Vagina (tissue), 2 donors: ENCODE data around the gene KATNIP. TPM values are rescaled to one million over a fixed set of nuclear protein-coding genes. Genes with fewer than 3 reads are reported as not detected.

ENCODE experiments used
- DNase-seq, 2 donors: peaks; one replicate each; pipeline ENCODE4 v3.0.0-alpha.2; 2017; ENCODE audit errors: extremely low spot score in 2 of 2
- H3K27ac ChIP-seq: fragments of 200-600 bp; sonication (generic); one replicate; pipeline ENCODE4 v1.5.1; 2019
- H3K27me3 ChIP-seq: fragments of 200-600 bp; sonication (generic); one replicate; pipeline ENCODE4 v1.5.1; 2019
- H3K36me3 ChIP-seq, 2 donors: fragments of 200-600 bp; sonication (generic); one replicate each; pipeline ENCODE4 v1.5.1; 2017 to 2019
- H3K4me1 ChIP-seq: fragments of 200-600 bp; sonication (generic); one replicate; pipeline ENCODE4 v1.5.1; 2019
- H3K4me3 ChIP-seq, 2 donors: fragments of 200-600 bp; sonication (generic); 1 replicate in 1 of 2; 2 replicates in 1 of 2; pipeline ENCODE4 v1.5.1; 2016 to 2019
- H3K9me3 ChIP-seq: fragments of 200-600 bp; sonication (generic); one replicate; pipeline ENCODE4 v1.5.1; 2019
- CTCF ChIP-seq, 3 experiments: fragments of 450-650 bp in 2 of 3; fragments of 200-600 bp in 1 of 3; sonication (generic) in 1 of 3; IDR thresholded peaks; one replicate each; pipeline ENCODE4 v1.5.1; 2017 to 2019; ENCODE audit warnings: antibody characterized with exemption in 3 of 3, mild to moderate bottlenecking in 2 of 3, moderate library complexity in 2 of 3
- POLR2A ChIP-seq, 2 donors: fragments of 450-650 bp; IDR thresholded peaks; one replicate each; pipeline ENCODE4 v1.6.1; 2017; ENCODE audit warnings: antibody characterized with exemption in 2 of 2, mild to moderate bottlenecking in 2 of 2, moderate library complexity in 2 of 2
- POLR2AphosphoS5 ChIP-seq, 2 donors: sonication (generic); formaldehyde crosslinking; IDR thresholded peaks; one replicate each; pipeline ENCODE4 v1.9.0; 2017; ENCODE audit warnings: antibody characterized with exemption in 2 of 2, mild to moderate bottlenecking in 2 of 2, low read depth in 1 of 2; ENCODE audit not compliant: insufficient read depth in 1 of 2
- intact Hi-C: fragments of 100-400 bp; cut with DNase I; formaldehyde crosslinking; loops from one replicate; pipeline ENCODE4 v1.15.1; 2023
- total RNA-seq: library from RNA; depleted of rRNA; stranded (reverse); fragments of >200 nt; gene quantifications from one replicate; pipeline ENCODE4 v1.2.3, GENCODE V29; 2016

KATNIP gene
- total RNA-seq, 1 donor from 2014 or later: 27.0 TPM

DNA sequence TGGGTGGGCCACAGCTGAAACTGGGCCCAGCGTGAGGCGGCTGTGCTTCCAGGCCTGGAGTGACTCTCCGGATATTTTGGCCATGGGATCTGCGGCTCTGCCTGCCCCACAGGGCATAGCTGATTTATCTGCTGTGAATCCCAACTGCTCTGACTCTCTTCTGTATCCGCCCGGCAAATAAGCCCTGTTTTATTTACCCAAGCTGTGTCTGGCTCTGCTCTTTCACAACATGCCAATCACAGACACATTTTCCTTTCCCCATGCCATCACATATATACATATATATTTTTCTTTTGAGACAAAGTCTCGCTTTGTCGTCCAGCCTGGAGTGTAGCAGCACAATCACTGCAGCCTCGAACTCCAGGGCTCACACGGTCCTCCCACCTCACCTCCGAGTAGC, 33.6 kb upstream of the KATNIP start:
- no peak for DNase-seq
- TF ChIP-seq CTCF (IDR thresholded peaks at IDR 0.05) (no peak), POLR2A (IDR thresholded peaks at IDR 0.05) (no peak), POLR2AphosphoS5 (IDR thresholded peaks at IDR 0.05; ENCODE audit: insufficient read depth in 1 of 2, low read depth in 1 of 2) (no peak)
- intact Hi-C loops: no loop called here
- H3K4me1 ChIP-seq: no peaks in the 10 kb centered on the region
- H3K27me3 ChIP-seq: no peaks in the 10 kb centered on the region
- no peak overlapping the region for H3K4me3 ChIP-seq
- no peak overlapping the region for H3K27ac ChIP-seq
- H3K9me3 ChIP-seq: no peaks in the 10 kb centered on the region
- peaks cover 0 to 10% of the 10 kb centered on the region in 2 donors for H3K36me3 ChIP-seq

- no peaks in the 10 kb centered on the region for H3K27me3 ChIP-seq
- no peak overlapping the region for H3K27ac ChIP-seq
- no peaks in the 10 kb centered on the region for H3K9me3 ChIP-seq
- intact Hi-C loops: no loop called here
- H3K4me1 ChIP-seq: no peaks in the 10 kb centered on the region
- no peak for TF ChIP-seq POLR2A (IDR thresholded peaks at IDR 0.05)
- TF ChIP-seq POLR2AphosphoS5 (IDR thresholded peaks at IDR 0.05; ENCODE audit: insufficient read depth in 1 of 2, low read depth in 1 of 2): no peak
- TF ChIP-seq CTCF (IDR thresholded peaks at IDR 0.05): no peak
- no peak for DNase-seq
- H3K4me3 ChIP-seq: no peak overlapping the region
- no peaks in the 10 kb centered on the region for H3K36me3 ChIP-seq
These were observed 32.3 kb upstream of the KATNIP start for GRCh38 chr16:27517664-27518063.

DNA sequence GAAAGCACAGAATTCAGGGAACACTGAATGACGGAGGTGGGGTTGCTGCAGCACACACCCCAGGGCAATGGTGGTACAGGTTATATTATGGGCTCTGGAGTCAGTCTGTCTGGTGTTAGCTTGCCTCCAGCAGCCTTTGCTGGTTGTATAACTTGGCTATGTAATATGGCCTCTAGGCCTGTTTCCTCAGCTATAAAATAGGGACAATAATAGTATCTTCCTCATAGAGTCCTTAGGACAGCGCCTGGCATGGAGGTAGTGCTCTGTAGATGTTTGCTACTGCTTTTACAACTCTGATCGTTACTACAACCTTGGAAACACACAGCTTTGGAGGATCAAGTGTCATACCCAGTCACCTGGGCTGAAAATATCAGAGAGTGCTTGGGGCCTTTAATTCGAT, 31.7 kb upstream of the KATNIP start:
- no peak for DNase-seq
- Histone ChIP-seq H3K9me3 (no peaks in the 10 kb centered on the region), H3K36me3 (peaks cover 0 to 2% of the 10 kb centered on the region in 2 donors), H3K4me1 (no peaks in the 10 kb centered on the region), H3K27me3 (no peaks in the 10 kb centered on the region), H3K4me3 (no peak overlapping the region), H3K27ac (no peak overlapping the region)
- intact Hi-C loops: no loop called here
- TF ChIP-seq POLR2A (IDR thresholded peaks at IDR 0.05): no peak
- no peak for TF ChIP-seq CTCF (IDR thresholded peaks at IDR 0.05)
- TF ChIP-seq POLR2AphosphoS5 (IDR thresholded peaks at IDR 0.05; ENCODE audit: insufficient read depth in 1 of 2, low read depth in 1 of 2): no peak

- Histone ChIP-seq H3K4me3 (no peak overlapping the region), H3K27ac (peak overlapping the region; percentile 46), H3K4me1 (no peaks in the 10 kb centered on the region), H3K9me3 (no peaks in the 10 kb centered on the region), H3K36me3 (peaks cover 0 to 30% of the 10 kb centered on the region in 2 donors), H3K27me3 (no peaks in the 10 kb centered on the region)
- no peak for DNase-seq
- no peak for TF ChIP-seq CTCF (IDR thresholded peaks at IDR 0.05)
- peak; percentile 20 to 24 for TF ChIP-seq POLR2AphosphoS5 (IDR thresholded peaks at IDR 0.05; ENCODE audit: insufficient read depth in 1 of 2, low read depth in 1 of 2)
- intact Hi-C loops: no loop called here
These were observed 28.8 kb upstream of the KATNIP start for GRCh38 chr16:27520982-27521673.

DNA sequence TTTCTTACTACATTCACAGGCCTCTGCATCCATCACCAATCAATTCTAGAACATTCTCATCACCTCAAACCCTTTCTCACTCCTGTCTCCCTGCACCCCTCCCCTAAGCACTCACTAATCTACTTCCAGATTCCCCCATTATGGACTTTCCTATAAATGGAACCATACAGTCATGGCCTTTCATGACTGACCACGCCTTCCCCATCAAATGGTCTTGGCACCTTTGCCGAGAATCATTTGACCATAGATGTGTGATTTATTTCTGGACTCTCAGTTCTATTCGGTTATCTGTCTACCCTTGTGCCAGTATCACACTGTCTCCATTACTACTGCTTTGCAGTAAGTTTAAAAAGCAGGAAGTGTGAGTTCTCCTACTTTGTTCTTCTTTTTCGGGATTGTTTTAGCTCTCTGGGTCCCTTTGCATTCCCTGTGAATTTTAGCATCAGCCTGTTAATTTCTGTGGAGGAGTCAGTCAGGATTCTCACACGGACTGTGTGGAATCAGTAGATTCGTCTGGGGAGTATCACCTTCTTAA, 27.7 kb upstream of the KATNIP start:
- H3K27me3 ChIP-seq: no peaks in the 10 kb centered on the region
- no peaks in the 10 kb centered on the region for H3K9me3 ChIP-seq
- intact Hi-C loops: no loop called here
- no peaks in the 10 kb centered on the region for H3K4me1 ChIP-seq
- no peak for DNase-seq
- no peak overlapping the region for H3K27ac ChIP-seq
- peaks cover 0 to 41% of the 10 kb centered on the region in 2 donors for H3K36me3 ChIP-seq
- TF ChIP-seq POLR2AphosphoS5 (IDR thresholded peaks at IDR 0.05; ENCODE audit: insufficient read depth in 1 of 2, low read depth in 1 of 2): no peak
- TF ChIP-seq POLR2A (IDR thresholded peaks at IDR 0.05): no peak
- TF ChIP-seq CTCF (IDR thresholded peaks at IDR 0.05): no peak
- H3K4me3 ChIP-seq: no peak overlapping the region
